Measurements from ENCODE around the gene CACNA2D3. TPM values are rescaled to one million over a fixed set of nuclear protein-coding genes. Genes with fewer than 3 reads are reported as not detected.

The CACNA2D3 gene
- total RNA-seq, 4 donors from 2014 or later, result 0.83 to 5.0 (median 2.5) TPM

- no peaks in the 10 kb centered on the region for H3K27me3 ChIP-seq
- intact Hi-C loops (cut with DNase I; ENCODE audit: low total_unique reads), result no loop called here
- H3K36me3 ChIP-seq, result no peaks in the 10 kb centered on the region
- H3K4me3 ChIP-seq, result no peak overlapping the region
- no peak for DNase-seq
- no peaks in the 10 kb centered on the region for H3K9me3 ChIP-seq
- TF ChIP-seq POLR2A (IDR thresholded peaks at IDR 0.05) (no peak), CTCF (IDR thresholded peaks at IDR 0.05) (no peak)
- no peak overlapping the region for H3K27ac ChIP-seq
- peaks cover 0 to 6% of the 10 kb centered on the region in 2 donors for H3K4me1 ChIP-seq
These were observed 943.0 kb downstream of the CACNA2D3 start for GRCh38 chr3:55065331-55065730.

- intact Hi-C loops (cut with DNase I; ENCODE audit: low total_unique reads), result no loop called here
- DNase-seq, result peak; percentile 54 to 87
- no peaks in the 10 kb centered on the region for H3K27me3 ChIP-seq
- no peaks in the 10 kb centered on the region for H3K4me1 ChIP-seq
- no peak overlapping the region for H3K4me3 ChIP-seq
- peak overlapping the region; percentile 49 to 54 for H3K27ac ChIP-seq
- H3K9me3 ChIP-seq, result no peaks in the 10 kb centered on the region
- H3K36me3 ChIP-seq, result no peaks in the 10 kb centered on the region
- TF ChIP-seq POLR2A (IDR thresholded peaks at IDR 0.05), result no peak
- TF ChIP-seq CTCF (IDR thresholded peaks at IDR 0.05), result no peak
These were observed 944.2 kb downstream of the CACNA2D3 start for GRCh38 chr3:55066551-55067047.

- Histone ChIP-seq H3K4me3 (no peak overlapping the region), H3K27ac (no peak overlapping the region), H3K27me3 (no peaks in the 10 kb centered on the region), H3K9me3 (no peaks in the 10 kb centered on the region), H3K36me3 (no peaks in the 10 kb centered on the region), H3K4me1 (no peaks in the 10 kb centered on the region)
- DNase-seq, result no peak
- intact Hi-C loops (cut with DNase I; ENCODE audit: low total_unique reads), result no loop called here
- no peak for TF ChIP-seq POLR2A (IDR thresholded peaks at IDR 0.05)
- TF ChIP-seq CTCF (IDR thresholded peaks at IDR 0.05), result no peak
These were observed 947.6 kb downstream of the CACNA2D3 start for GRCh38 chr3:55069950-55070349.

- no peak overlapping the region for H3K4me3 ChIP-seq
- no peaks in the 10 kb centered on the region for H3K4me1 ChIP-seq
- intact Hi-C loops (cut with DNase I; ENCODE audit: low total_unique reads), result no loop called here
These were observed 952.4 kb downstream of the CACNA2D3 start for GRCh38 chr3:55074796-55075195.

GRCh38 chr3:55075846-55076245, 953.5 kb downstream of the CACNA2D3 start:
- Histone ChIP-seq H3K9me3 (no peaks in the 10 kb centered on the region), H3K4me1 (no peaks in the 10 kb centered on the region), H3K27me3 (no peaks in the 10 kb centered on the region), H3K36me3 (no peaks in the 10 kb centered on the region), H3K4me3 (no peak overlapping the region), H3K27ac (no peak overlapping the region)
- DNase-seq, result no peak
- intact Hi-C loops (cut with DNase I; ENCODE audit: low total_unique reads), result no loop called here
- TF ChIP-seq POLR2A (IDR thresholded peaks at IDR 0.05) (no peak), CTCF (IDR thresholded peaks at IDR 0.05) (no peak)

More at GRCh38 chr3:55074796-55075195, 952.4 kb downstream of the CACNA2D3 start:
- H3K27me3 ChIP-seq, result no peaks in the 10 kb centered on the region
- TF ChIP-seq POLR2A (IDR thresholded peaks at IDR 0.05) (no peak), CTCF (IDR thresholded peaks at IDR 0.05) (no peak)
- no peak overlapping the region for H3K27ac ChIP-seq
- H3K9me3 ChIP-seq, result no peaks in the 10 kb centered on the region
- H3K36me3 ChIP-seq, result no peaks in the 10 kb centered on the region
- no peak for DNase-seq

Data from uterus (tissue), 4 donors.